Upper lobe of left lung (tissue), 6 donors: Measurements from ENCODE around the gene SUSD2. TPM values are rescaled to one million over a fixed set of nuclear protein-coding genes. Genes with fewer than 3 reads are reported as not detected.

Experiments
- ATAC-seq, 2 donors: fragments of 200-7000 bp; cut with Tn5 transposase; one replicate each; pipeline ENCODE4 v1.9.1; 2022; ENCODE audit warnings: mild to moderate bottlenecking in 2 of 2, moderate library complexity in 2 of 2; ENCODE audit not compliant: low FRiP score in 2 of 2
- DNase-seq, 2 donors: peaks; one replicate each; pipeline ENCODE4 v3.0.0-alpha.2; 2019 to 2020
- H3K27ac ChIP-seq, 4 donors: fragments of 200-600 bp; sonication (generic); one replicate each; pipeline ENCODE4 v1.5.1; 2016 to 2019
- H3K27me3 ChIP-seq, 4 donors: fragments of 200-600 bp; sonication (generic); one replicate each; pipeline ENCODE4 v1.5.1; 2017 to 2019
- H3K36me3 ChIP-seq, 4 donors: fragments of 200-600 bp; sonication (generic); one replicate each; pipeline ENCODE4 v1.5.1; 2016 to 2019
- H3K4me1 ChIP-seq, 4 donors: fragments of 200-600 bp; sonication (generic); one replicate each; pipeline ENCODE4 v1.5.1; 2018 to 2019
- H3K4me3 ChIP-seq, 4 donors: fragments of 200-600 bp; sonication (generic); one replicate each; pipeline ENCODE4 v1.5.1; 2017 to 2019; ENCODE audit warnings: mild to moderate bottlenecking in 2 of 4, moderate library complexity in 1 of 4
- H3K9me3 ChIP-seq, 4 donors: fragments of 200-600 bp; sonication (generic); one replicate each; pipeline ENCODE4 v1.5.1; 2018 to 2019
- CTCF ChIP-seq, 6 experiments: fragments of 450-650 bp in 4 of 6; fragments of 200-600 bp in 2 of 6; sonication (generic) in 2 of 6; IDR thresholded peaks; one replicate each; pipeline ENCODE4 v1.5.1; 2016 to 2019; ENCODE audit warnings: antibody characterized with exemption in 6 of 6
- EP300 ChIP-seq, 4 donors: sonication (generic); formaldehyde crosslinking; IDR thresholded peaks; one replicate each; pipeline ENCODE4 v1.5.1; 2017; ENCODE audit warnings: antibody characterized with exemption in 4 of 4, control low read depth in 2 of 4
- POLR2A ChIP-seq, 4 donors: fragments of 450-650 bp; IDR thresholded peaks; one replicate each; pipeline ENCODE4 v1.5.1; 2016 to 2017; ENCODE audit warnings: antibody characterized with exemption in 4 of 4, mild to moderate bottlenecking in 2 of 4
- POLR2AphosphoS5 ChIP-seq, 2 donors: sonication (generic); formaldehyde crosslinking; IDR thresholded peaks; one replicate each; pipeline ENCODE4 v1.5.1; 2017; ENCODE audit warnings: antibody characterized with exemption in 2 of 2
- WGBS, 2 donors: methylation state at CpG; one replicate each; pipeline ENCODE4 v1.1.5; 2017 to 2018; 5-methylcytosine and 5-hydroxymethylcytosine counted together
- total RNA-seq, 6 donors: library from RNA; depleted of rRNA in 4 of 6; stranded (reverse); fragments of >200 nt in 4 of 6; gene quantifications; one replicate each; pipeline versions ENCODE4 v1.1.0 to v1.2.1, GENCODE V29; 2016 to 2021
- donor health status: DM: no; HTN: no; CAD: no; lungs with moderate emphysema.
- donor health status: DM: no; HTN: yes; CAD: no; lungs with severe emphysema.

The SUSD2 gene
- total RNA-seq, 6 donors from 2014 or later, result 191 to 645 (median 348) TPM

- TF ChIP-seq EP300 (IDR thresholded peaks at IDR 0.05) (no peak), POLR2AphosphoS5 (IDR thresholded peaks at IDR 0.05) (no peak), CTCF (IDR thresholded peaks at IDR 0.05) (no peak), POLR2A (IDR thresholded peaks at IDR 0.05) (no peak)
- Histone ChIP-seq H3K27me3 (no peaks in the 10 kb centered on the region), H3K4me1 (peaks cover 20 to 57% (median 38%) of the 10 kb centered on the region in 4 donors), H3K9me3 (no peaks in the 10 kb centered on the region), H3K4me3 (no peak overlapping the region), H3K36me3 (peaks cover 0 to 35% (median 22%) of the 10 kb centered on the region in 4 donors), H3K27ac (no peak overlapping the region)
- ATAC-seq (no peak), DNase-seq (no peak)
- WGBS, 2 donors, result 93 to 96% methylated on average over 9 to 15 of the region's 15 CpGs
These were observed 5.1 kb downstream of the SUSD2 start for GRCh38 chr22:24186352-24186740.

GRCh38 chr22:24186892-24187670 is 5.8 kb downstream of the SUSD2 start:
- 93 to 94% methylated on average over 8 to 27 of the region's 34 CpGs for WGBS, 2 donors
- Histone ChIP-seq H3K4me1 (peaks cover 17 to 56% (median 33%) of the 10 kb centered on the region in 4 donors), H3K36me3 (peaks cover 0 to 35% (median 22%) of the 10 kb centered on the region in 4 donors), H3K27ac (no peak overlapping the region), H3K4me3 (no peak overlapping the region), H3K9me3 (no peaks in the 10 kb centered on the region), H3K27me3 (no peaks in the 10 kb centered on the region)
- no peak for TF ChIP-seq EP300 (IDR thresholded peaks at IDR 0.05)
- no peak for TF ChIP-seq POLR2AphosphoS5 (IDR thresholded peaks at IDR 0.05)
- TF ChIP-seq CTCF (IDR thresholded peaks at IDR 0.05), result no peak
- TF ChIP-seq POLR2A (IDR thresholded peaks at IDR 0.05), result no peak
- DNase-seq, result peak in 1 of 2 donors; percentile 77
- no peak for ATAC-seq

- Histone ChIP-seq H3K27ac (peak overlapping the region; percentile 12 to 80 (median 60)), H3K9me3 (no peaks in the 10 kb centered on the region), H3K4me3 (no peak overlapping the region), H3K4me1 (peaks cover 17 to 47% (median 28%) of the 10 kb centered on the region in 4 donors), H3K27me3 (no peaks in the 10 kb centered on the region), H3K36me3 (peaks cover 0 to 35% (median 22%) of the 10 kb centered on the region in 4 donors)
- DNase-seq (peak in 1 of 2 donors; percentile 78), ATAC-seq (no peak)
- 89 to 91% methylated on average over 20 to 37 of the region's 37 CpGs for WGBS, 2 donors
- TF ChIP-seq CTCF (IDR thresholded peaks at IDR 0.05) (no peak), POLR2AphosphoS5 (IDR thresholded peaks at IDR 0.05) (no peak), POLR2A (IDR thresholded peaks at IDR 0.05) (no peak)
These were observed 6.7 kb downstream of the SUSD2 start for GRCh38 chr22:24187731-24188644.

GRCh38 chr22:24188705-24189248 is 7.5 kb downstream of the SUSD2 start:
- Histone ChIP-seq H3K4me3 (no peak overlapping the region), H3K36me3 (peaks cover 0 to 35% (median 22%) of the 10 kb centered on the region in 4 donors), H3K27ac (peak overlapping the region; percentile 12 to 80 (median 60)), H3K9me3 (no peaks in the 10 kb centered on the region), H3K27me3 (no peaks in the 10 kb centered on the region), H3K4me1 (peaks cover 17 to 40% (median 25%) of the 10 kb centered on the region in 4 donors)
- DNase-seq (peak in 1 of 2 donors; percentile 49), ATAC-seq (no peak)
- TF ChIP-seq CTCF (IDR thresholded peaks at IDR 0.05) (no peak), POLR2A (IDR thresholded peaks at IDR 0.05) (no peak), POLR2AphosphoS5 (IDR thresholded peaks at IDR 0.05) (no peak), EP300 (IDR thresholded peaks at IDR 0.05) (no peak)
- 69 to 80% methylated on average over 15 to 17 of the region's 17 CpGs for WGBS, 2 donors
